Kidney glomerular epithelial cell (primary cell): ENCODE data around the gene TEC.
A peak's percentile ranks its signal among the peaks of the same experiment; 100 is the strongest.

Source experiments
- DNase-seq: peaks from one replicate; lab custom pipeline; 2025; lab: John Stamatoyannopoulos, UW

Gene TEC

GRCh38 chr4:48162162-48162561 lies 107.5 kb downstream of the TEC start:
- DNase-seq: no peak

- DNase-seq: no peak
Observed at GRCh38 chr4:48157271-48157670, 112.4 kb downstream of the TEC start.

DNA sequence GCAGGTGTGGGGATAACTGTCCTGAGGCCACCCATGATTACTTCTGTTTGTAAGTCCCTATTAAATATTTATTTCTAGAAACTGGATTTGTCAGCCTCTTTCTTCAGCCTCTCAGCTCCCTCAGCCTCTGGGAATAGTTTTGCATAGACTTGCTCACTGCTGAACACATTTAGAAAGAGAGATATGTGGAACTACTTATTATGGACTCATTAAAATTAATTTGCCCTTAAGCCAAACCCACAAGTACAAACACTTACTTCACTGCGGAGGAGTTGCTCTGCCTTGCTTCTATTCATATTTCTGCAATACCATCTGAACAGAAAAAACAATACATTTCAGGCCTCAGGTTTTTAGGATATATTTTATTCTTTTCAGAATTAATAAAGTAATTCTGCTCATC lies 113.2 kb downstream of the TEC start:
- no peak for DNase-seq

GRCh38 chr4:48153791-48154550 lies 115.7 kb downstream of the TEC start:
- DNase-seq: no peak

GRCh38 chr4:48152259-48152658 lies 117.4 kb downstream of the TEC start:
- DNase-seq: no peak

DNA sequence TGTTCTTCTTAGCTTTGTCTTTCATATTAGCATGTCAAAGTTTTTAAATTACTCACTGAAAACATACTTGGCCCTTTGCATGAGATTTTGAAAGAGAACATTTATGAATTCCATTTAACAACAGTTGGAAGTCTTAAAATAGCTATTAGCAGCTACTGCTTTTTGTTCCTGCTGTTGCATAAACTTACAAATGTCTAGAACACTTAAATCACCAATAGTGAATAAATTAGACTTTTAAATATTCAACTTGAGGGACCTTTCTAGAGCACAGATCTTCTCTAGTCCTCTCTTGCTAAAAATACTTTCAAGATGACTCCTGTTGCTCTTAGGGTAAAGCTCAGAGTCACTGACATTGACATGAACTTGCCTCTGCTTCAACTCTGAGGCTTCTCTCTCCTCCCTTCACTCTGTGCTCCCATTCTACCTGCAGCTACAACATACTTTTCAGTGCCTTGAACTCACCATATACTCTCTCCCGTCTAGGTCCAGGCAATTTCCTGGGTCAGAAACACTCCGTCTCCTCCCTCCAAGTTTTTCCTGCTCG lies 119.7 kb downstream of the TEC start:
- DNase-seq: no peak

DNA sequence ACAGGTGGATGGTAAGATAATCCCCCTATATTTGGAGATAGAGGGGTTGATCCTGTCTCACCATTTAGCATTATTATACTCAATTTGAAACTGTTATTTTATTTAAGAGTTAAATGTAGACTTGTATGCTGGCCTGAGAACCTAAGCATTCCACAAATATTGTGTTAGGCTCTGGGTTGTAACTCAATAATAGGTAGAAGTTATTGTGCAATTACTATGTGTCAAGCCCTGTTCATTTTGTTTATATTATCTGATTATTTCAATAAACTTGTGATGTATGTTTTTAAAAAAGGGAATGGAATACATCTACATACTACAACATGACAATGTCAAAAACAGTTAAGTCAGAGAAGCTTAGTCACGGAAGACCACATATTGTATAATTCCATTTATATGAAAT lies 122.0 kb downstream of the TEC start:
- DNase-seq: no peak

GRCh38 chr4:48141048-48141447 lies 128.6 kb downstream of the TEC start:
- DNase-seq: peak; percentile 49

- peak; percentile 21 for DNase-seq
Observed at GRCh38 chr4:48139691-48140090, 129.9 kb downstream of the TEC start.

DNA sequence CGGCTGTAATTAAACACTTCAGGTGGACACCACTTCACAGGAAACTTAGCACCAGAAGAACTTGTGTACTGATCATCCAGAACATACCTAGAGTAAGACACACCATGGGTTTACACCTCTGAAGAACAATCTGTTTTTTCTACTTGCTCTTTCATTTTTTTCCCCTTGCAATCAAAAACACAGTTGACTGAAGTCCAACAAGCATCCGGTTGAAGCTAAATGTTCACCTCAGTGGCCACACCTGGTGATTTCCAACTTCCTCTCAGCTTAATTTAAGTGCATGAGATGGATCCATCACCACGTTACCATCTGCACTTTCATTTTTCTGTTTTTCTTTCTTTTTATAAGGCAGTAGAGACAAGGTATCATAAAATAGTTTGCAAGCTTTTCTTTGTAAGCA lies 130.7 kb downstream of the TEC start:
- no peak for DNase-seq

GRCh38 chr4:48138511-48138910 lies 131.1 kb downstream of the TEC start:
- DNase-seq: no peak

GRCh38 chr4:48137846-48138245 lies 131.8 kb downstream of the TEC start:
- DNase-seq: no peak

DNA sequence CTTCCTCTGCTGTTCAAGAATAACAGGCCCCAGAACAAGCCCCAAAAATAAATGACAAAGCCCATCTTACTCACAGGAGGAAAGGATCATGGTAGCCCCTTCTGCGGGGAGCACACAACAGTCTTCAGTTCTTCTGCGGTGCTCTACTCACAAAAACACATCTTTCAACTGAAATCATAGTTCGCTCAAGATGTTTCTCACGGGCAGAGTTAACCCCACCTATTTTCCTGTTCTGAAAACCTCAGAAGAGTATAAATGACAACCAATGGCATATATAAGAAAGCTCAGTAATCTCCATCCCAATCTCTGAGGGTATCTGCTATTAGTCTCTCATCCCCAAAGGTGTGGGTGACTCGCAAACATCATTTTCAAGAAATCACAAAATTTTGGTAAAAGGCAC lies 135.6 kb downstream of the TEC start, which contains the start of gene TXK:
TXK (minus strand) TSS at position 170 of the 400 bp plus-strand sequence; CDS start at position 90, 80 bp downstream.
- DNase-seq: no peak

- no peak for DNase-seq
Observed at GRCh38 chr4:48133669-48134068, 136.0 kb downstream of the TEC start.

- no peak for DNase-seq
Observed at GRCh38 chr4:48131736-48132135, 137.9 kb downstream of the TEC start.

DNA sequence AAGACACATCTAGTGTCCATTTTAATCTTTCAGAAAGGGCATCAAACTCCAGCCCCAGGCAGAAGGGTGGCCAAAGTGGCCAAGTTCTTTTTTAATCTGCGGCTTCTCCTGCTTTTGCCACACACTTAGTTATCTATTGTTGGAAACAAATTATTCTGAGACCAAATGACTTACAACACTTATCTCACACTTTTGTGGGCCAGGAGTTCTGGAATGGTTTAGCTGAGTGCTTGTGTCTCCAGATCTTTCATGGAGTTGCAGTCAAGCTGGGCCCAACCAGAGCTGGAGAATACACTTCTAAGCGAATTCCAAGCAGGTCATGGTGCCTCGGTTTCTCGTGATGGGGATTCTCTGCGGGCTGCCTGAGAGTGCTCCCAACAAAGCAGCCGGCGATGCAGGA lies 139.5 kb downstream of the TEC start:
- no peak for DNase-seq

DNA sequence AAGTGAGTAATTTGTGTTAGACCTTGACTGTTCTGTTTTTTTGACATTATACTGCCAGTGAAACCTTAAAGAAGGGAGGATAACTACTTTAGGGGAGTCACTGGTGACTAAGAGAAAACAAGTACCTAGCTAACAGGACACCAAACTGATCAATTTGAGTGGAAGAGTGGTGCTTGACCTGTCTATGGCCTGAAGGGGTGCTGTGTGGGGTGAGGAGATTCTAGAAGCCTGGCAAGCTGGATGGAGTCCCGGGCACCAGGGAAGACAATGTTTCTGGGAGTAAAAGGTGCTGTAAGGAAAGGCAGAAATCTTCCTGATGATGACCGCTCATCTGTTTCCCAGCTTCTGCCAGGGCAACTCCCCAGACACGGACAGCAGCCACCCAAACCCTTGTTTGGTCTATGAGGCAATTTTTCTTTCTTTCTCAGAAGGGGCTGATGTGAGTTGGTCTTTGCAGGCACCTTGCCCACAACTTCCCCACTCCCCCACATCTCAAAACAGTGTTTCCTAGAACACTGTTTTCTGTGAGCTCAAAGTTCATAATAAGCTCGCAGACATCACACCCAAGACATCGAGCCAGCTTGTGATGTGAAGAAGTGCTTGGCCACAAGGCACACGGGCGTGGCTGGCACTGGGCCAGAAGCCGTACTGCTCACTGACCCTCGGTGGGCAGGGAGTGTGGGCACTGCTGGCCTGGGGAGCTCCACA lies 140.2 kb downstream of the TEC start:
- DNase-seq: peak; percentile 57

DNA sequence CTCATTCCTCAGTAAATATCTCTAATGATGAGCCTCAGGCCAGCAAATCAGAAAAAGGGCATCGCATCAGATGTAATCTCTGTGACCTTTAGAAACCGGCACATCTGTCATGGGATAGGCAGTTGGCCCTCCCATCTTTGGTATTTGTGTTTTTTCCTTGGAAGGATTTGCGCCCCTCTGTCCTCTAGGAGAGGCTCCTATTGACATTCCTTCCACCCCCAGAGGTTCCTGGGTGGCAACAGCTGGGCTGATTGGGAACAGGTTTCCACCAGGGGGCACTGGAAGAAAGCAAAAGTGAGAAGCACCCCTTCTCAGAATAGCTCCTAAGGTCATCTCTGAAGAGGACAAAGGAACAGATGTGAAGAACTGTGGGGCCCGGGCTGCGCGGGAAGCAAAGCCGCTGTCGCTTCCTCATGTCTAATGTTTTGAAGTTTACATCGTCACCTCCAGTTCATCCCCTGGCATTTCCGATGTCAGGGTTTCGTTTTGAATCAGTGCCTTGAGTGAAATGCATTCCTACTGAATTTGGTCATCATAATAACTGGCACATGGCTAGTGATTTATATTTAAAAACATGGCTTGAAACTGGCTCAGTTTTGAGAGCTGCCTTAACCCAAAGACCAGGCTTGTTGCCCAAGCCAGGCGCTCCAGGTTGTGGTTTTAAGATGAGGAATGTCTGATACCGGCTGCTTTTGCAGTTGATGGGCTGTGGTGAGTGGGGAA lies 141.8 kb downstream of the TEC start:
- DNase-seq: peak; percentile 86

DNA sequence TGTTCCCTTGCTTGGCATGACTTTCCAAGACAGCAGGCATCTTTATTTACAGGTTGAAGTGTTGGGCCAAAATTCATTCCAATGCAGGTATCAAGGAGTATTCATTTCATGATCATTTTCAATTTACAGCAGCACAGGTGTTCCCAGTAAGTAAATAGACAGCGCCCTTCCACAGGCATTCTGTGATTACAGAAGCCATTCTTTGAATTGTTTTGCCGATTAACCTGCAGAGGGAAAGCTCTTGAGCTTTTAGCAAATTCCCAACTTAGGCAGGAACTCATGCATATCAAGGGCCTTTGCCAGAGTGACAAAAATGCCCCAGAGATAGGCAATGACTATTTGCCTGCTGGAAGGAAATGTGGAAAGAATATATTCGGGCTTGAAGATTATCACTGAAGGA lies 142.4 kb downstream of the TEC start:
- no peak for DNase-seq

DNA sequence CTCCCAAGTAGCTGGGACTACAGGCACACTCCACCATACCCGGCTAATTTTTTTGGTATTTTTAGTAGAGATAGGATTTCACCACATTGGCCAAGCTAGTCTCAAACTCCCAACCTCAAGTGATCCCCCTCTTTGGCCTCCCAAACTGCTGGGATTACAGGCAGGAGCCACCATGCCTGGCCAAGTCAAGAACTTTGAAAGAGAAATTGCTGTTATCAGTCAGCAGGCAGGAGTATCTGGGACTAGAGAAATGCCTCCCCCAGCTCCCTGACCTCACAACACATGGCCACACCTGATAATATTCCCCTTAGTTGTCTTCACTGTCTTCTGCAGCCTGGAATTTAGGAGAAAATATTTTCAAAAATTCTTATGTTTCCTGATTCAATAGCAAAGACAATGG lies 143.0 kb downstream of the TEC start:
- no peak for DNase-seq

DNA sequence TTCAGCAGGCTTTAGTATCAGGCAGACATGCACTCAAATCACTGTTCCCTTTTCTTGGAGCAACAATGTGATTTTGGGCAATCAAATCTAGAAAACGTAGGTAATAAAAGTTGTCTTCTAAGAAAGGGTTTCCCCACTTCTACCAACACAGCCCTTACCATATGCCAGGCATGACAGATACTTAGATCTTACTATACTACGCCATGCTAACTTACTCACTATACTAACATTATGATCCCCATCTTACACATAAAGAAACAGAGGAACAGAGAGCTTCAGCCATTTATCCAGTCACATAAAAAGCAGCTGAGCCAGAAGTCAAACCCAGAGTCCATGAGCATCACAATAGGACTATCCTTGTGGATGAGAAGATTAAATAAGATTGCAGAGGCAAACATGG lies 144.8 kb downstream of the TEC start:
- DNase-seq: no peak

GRCh38 chr4:48122756-48123155 lies 146.9 kb downstream of the TEC start:
- no peak for DNase-seq

DNA sequence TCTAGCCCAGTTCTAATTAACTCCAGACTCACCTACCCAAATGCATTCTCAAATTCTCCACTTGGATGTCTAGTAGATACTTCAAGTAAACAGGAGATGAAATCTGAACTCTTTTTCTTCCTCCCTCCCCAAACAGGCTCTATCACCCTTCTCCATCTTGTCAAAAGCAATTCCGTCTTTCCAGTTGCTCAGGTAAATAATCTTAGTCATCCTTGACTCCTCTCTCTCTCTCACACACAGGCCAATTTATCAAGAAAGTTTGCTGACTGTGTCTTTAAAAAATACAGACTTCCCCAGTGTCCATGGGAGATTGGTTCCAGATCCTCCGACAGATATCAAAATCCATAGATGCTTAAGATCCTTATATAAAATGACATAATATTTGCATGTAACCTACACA lies 148.5 kb downstream of the TEC start:
- DNase-seq: no peak
